GM21723 (cell line): ENCODE data around the gene GSC2.

Experiments
- ATAC-seq: cut with Tn5 transposase; IDR thresholded peaks from one replicate; pipeline ENCODE4 v1.9.1; 2021; ENCODE audit warnings: mild to moderate bottlenecking, moderate library complexity; ENCODE audit not compliant: unreplicated experiment

The GSC2 gene

DNA sequence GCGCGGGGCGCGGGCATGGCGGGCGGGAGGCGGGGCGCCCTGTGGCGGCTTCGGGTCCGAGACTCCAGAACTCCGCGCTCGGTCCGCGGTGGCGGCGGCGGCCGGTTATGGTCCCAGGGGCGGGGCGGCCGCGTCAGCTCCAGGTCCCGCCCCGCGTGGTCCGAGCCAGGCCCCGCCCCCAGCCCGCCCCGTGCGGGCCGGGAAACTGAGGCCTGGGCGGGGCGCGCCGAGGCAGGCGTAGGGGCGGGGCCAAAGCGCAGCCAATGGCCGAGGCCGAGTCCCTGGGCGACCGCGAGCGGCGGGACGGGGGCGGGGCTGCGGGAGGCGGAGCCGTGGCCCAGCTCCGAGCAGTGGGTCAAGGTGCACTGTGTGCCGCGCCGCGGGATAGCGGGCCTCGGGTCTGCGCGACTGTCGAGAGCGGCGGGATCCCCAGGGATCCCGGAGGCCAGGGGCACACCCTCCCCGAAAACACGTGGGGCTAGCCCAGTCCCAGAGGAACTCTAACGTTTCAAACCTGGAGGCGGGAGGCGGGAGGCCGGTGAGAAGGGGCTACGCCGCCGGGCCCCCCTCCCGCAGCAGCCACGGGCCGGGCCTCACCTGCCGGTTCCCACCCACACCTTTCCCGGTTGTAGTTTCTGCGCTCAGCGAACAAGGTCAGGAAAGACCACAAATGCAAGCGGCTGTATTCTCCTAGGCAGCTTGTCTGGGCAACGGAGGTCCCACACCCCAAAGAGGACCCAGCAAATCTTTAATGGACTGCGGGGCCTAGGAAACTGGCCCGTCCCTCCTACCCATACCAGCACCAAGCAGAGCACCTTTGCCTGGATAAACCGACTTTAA lies 28.8 kb upstream of the GSC2 start, which contains the start of gene SLC25A1:
Gene SLC25A1, minus strand, starts transcription at position 80 of the 840 bp plus-strand sequence. Its CDS starts 63 bp downstream, at position 17.
- ATAC-seq, result peak; percentile 55

DNA sequence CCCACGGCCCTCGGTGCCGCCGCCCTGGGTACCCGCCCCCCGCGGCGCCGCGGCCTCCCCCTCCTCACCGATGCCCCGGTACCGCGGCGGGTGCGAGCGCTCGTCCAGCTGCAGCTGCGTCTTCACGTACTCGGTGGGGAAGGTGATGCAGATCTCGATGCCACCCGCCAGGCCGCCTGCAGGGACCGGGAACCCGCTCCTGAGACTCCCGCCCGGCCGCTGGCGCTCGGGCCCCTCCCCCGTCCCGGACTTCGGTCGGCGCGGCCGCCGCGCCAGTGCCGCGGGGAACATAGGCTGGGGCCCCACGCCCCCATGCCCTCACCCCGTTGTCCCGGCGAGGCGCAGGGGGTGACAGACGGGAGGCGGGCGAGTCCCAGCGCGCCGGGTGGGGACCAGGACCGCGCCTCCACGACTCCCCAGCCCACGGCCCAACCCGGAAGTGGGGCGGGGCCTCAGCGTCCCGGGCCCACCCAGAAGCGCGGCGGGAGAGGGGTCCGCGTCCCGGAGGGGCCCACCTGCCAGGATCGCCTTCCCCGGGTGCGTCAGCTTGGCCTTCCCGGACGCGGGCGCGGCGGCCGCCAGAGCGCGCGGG lies 28.1 kb upstream of the GSC2 start:
- peak; percentile 36 for ATAC-seq

DNA sequence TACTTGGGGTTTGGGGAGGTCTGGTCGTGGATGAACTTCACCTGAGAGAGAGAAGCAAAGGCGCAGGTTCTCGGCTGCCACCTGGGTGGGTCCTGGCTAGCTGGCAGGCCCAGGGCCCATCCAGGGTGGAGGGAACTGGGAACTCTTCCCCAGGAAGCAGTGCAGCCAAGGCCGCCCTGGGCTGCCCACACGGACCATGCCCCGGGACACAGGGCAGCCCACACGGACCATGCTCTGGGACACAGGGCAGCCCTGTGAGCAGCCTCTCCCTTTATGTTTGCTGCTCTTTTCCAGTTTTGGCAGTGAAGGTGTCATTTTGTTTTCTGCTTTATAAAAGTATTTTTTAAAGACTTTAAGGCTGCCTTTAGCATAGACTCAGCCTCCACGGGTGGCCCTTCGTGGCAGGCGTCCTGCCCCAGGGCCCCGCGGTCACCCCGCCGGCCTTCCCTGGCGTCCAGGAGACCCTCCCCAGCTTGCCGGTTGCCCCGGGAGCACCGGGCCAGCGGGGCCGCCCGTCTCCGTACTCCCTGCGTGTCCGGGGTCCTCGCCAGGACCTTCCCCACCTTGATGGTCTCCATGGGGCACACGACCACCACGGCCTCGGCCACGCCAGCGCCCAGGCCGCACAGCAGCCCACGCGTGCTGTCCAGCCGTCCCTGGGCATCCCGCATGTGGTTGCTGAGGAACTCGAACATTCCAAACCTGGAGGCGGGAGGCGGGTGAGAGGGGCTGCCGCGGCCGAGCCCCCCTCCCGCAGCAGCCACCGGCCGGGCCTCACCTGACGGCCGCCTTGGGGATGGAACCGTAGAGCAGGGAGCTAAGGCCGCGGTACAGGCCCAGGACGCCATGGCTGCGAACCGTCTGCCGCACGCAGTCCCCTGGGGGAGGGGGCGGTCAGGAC lies 27.3 kb upstream of the GSC2 start:
- ATAC-seq, result no peak

DNA sequence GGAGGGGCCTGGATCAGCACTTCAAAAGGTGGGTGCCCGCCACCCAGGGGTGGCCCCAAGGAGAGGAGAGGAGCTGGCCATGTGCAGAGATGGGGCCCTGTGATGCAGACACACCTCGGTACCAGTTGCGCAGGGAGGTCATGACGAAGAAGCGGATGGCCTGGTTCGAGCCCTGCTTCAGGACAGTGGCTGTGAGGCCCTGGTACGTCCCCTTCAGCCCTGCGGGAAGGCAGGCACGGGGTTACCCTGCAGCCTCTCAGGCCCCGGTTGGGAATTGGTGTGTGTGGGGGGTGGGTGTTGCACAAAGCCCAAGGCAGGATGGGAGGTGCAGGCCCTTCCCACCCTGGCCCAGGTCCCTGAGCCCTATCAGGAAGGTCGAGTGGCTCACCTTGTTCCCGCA lies 26.6 kb upstream of the GSC2 start:
- no peak for ATAC-seq

DNA sequence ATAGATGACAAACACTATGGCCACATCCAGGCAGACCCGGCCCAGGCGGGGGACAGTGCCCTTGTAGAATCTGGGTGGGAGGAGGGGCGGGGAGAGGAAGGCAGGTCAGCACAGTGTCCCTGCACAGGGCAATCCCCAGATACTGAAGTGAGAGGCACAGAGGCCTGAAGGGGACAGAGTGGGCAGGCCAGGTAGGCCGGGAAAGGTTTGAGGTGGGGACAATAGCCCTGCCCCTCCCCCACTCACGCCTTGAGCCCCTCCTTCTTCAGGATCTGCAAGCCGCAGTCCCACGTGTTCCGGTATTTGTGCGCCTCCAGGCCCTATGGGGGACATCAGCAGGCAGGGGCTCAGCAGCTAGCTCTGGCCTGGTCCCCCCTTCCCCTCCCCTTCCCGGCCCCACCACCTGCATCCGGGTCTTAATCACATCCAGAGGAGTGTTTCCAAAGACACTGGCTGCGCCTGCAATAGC lies 26.1 kb upstream of the GSC2 start:
- ATAC-seq, result no peak

DNA sequence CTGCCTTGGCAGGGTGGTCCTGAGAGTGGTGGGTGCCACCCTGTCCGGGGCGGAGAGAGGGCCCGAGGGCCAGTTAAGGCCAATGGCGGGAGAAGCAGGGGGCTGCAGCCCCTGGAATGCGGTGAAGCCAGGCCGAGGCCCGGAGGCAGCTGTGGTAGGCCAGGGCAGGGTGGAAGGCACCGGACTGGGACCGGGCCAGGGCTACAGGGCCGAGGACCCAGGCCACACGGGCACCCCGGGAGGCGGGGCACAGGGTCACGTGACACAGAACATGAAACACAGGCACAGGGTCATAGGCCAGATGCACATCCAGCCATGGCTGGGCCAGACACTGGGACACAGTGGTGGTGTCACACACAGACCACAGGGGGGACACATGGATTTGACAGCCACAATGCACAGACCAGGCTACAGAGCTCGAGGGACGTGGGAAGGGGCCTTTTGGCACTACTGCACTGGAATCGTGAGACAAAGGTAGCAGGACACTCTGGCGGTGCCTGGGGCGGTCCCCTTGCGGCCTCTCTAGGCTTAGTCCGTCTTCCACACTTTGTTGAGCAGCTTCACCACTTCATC lies 25.6 kb upstream of the GSC2 start:
- ATAC-seq, result no peak

DNA sequence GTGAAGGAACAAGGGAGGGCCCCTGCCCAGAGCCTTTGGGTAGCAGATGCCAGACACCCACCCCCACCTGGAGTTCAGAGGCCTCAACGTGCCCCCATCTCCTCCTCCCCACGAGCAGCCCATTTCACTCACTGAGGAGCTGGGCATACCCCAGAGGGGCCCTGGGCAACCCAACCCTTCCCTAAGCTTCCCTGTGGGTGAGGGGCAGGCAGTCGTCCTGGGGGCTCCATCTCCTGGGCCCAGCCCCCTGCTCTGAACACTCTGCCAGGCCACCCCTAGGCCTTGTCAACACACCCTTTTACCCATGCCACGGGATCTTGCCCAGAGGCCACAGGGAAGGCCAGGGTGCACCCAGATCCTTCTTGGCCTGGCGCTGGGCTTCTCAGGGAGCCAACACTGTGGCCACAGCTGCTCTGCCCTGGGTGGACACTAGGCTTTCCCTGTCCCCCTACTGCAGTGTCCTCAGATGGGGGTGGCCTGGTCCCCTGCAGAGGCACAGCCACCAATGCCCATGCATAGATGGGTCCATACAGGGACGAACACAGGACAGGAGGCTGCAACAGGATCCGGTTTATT lies 25.0 kb upstream of the GSC2 start:
- no peak for ATAC-seq

DNA sequence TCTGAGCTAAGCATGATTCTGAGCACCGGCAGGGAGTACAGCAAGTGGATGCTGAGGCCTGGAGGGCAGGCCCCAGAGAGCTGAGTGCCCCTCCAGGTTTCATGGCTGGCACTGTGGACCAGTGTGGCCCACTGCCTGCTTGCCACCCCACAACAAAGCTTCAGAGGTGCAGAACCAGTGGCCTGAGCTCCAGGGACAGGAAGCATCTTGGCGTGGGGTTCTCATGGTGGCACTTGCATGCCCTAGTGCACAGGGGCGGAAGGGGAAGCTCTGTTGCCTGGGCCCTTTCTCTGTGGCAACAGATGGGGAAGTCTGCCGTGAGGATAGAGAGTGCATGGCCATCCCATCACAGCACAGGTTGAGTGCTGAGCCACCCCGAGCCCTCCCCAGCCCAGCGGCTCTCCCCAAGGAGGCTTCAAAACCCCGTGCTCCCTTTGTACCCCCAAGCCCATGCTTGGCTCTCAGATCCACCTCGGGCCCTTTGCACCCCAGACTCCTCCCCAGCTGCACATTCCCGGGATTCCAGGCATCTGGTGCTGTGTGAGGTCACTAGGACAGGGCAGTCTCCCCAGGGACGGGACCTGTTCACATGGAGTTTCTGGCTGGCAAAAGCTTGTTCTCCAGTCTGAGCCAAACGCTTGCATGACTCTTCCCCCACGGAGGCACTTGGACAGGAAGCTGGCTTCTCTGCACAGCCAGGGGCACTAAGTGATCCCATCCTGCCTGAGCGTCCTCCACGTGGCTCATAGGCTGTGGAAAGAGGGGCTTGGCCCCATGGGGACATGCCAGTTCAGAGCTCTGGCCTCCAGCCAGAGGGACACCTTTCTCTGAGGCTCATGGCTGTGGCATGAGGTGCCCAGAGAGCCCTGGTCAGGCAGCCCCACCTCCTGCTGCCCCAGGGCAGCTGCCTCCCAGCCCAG lies 24.3 kb upstream of the GSC2 start:
- no peak for ATAC-seq

DNA sequence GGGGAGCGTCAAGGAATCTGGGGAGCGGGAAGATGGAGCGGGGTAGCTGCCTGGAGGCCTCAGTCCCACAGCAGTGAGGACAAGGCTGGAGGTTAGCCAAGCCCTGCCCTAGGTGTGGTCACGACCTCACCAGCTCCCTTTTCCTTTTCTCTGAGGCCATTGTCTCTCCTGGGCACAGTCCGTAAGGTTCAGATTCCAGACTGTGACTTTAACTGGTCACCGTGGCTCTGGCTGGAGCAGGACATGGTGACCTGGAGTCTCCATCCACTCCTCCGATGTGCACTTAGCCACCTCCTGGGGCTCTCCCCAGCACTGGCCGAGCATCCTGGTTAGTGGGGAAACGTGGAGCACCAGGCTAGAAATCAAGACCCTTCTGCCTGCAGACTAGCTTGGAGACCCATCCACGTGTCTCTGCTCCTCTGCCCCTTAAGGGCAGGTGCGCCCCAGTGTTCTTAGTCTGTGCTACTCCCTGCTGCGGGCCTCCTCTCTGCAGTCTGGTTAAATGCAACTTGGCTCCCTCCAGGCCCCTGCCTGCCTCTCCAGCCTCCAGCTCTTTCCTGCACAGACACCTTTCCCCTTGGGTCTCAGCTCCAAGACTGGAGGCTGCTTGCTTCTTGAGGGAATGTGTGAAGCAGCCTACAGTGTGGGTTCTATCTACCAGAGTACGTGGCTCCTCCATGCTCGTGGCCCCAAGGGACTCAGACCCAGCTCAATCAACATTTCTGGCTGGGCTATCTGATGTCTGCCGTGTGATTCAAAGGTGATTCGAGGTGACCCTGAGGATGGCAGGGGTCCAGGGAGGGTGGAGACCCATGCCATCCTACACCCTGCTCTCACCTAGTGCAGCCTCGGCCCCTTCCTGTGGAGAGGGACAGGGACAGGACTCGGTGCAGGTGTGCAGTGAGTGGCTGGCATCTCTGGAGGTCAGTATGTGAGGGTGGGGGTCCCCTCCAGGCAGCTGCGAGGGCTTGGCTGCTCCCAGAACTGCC lies 23.2 kb upstream of the GSC2 start:
- no peak for ATAC-seq

DNA sequence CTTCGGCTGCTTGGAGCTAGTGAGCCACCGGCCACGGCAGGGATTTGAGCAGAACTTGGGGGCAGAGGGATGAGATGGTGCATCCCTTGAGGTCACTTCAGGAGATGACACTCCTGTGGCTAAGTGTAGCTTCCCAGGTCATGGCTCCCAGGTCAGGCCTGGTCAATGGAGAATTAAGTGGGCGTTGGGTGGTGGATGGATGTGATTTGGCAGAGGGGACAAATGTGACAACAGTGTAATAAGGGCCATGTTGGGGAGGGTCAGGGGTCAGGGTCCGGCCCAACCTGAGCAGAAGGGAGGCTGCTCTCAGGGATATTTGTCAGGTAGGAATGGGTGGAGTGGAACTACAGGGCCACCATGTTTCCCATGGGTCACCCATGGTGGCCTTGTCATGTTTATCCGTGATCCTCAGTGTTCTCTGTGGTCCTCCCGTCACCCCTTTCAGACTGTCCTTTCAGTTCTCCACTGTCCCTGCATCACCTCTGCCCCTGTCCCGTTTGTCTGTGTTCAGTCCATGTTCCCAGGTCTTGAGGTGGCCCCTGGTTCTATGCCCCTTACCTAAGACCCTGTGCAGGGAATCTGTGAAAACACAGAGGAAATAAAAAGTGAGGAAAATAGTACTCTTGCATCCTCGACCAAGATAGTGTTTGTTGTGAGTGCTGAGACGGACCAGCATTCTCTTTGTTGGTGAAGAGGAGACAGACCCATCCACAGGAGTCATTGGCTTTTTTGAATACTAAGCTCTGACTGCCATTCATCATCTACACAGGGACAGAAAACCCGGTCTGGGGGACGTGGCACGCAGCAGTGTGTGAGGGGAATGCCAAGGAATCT lies 22.3 kb upstream of the GSC2 start:
- no peak for ATAC-seq

DNA sequence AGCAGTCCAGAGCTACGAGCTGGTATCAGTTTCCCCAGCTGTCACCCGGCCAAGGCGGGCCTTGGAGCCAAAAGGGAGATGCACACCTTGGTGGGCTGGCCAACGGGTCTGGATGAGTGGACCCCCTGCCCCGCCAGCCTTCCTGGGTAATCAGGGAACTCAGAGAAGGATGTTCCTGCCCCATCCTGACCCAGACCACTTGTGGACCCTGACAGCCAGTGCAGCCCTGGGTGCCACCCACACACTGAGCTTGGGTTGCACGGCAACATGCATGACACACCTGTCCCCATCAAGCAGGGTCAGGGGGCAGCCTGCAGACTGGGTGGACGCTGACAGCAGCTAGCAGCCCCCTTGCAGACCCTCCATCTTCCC lies 19.8 kb upstream of the GSC2 start:
- no peak for ATAC-seq

DNA sequence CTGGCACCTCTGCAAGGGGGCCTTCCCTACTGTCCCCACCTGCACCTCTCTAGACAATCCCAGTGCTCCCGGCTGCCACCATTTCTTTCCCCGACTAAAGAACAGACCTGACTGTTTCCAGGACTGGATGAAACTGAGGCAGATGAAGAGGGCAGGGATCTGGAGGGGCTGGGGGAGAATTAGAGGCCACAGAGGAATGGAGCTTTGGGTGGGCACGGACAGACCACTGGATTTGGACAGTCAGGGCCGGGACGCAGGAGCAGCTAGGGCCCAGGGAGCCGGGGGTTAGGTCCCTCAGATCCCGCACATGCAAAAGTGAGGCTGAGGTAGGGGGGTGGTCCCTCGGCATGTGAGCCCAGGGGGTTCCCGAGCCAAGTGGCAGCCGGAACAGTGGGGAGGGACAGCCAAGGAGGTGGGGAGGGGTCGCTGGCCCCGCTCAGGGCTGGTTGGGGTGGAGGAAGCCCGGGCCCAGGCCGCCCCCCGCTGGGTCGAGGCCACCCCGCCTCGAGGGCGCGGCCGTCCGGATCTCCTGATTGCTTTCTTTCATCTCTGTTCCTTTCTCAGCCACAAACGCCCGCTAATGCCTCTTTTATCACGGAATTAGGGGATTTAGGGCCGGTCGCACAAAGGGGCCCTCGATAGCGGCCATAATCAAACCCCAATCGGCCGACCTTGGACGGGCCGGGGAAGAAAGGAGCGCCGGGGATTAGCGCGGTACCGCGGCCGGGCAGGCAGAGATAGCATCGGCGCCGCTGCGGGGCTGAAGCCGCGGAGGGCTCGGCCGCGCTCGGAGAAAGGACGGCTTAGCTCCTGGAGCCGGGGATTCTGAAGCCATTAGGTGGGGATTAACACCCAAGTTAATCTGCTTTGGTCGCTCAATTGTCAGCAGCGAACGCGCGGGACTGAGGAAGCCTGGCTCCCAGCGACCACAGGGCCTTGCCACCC lies 19.2 kb upstream of the GSC2 start:
- ATAC-seq, result no peak

DNA sequence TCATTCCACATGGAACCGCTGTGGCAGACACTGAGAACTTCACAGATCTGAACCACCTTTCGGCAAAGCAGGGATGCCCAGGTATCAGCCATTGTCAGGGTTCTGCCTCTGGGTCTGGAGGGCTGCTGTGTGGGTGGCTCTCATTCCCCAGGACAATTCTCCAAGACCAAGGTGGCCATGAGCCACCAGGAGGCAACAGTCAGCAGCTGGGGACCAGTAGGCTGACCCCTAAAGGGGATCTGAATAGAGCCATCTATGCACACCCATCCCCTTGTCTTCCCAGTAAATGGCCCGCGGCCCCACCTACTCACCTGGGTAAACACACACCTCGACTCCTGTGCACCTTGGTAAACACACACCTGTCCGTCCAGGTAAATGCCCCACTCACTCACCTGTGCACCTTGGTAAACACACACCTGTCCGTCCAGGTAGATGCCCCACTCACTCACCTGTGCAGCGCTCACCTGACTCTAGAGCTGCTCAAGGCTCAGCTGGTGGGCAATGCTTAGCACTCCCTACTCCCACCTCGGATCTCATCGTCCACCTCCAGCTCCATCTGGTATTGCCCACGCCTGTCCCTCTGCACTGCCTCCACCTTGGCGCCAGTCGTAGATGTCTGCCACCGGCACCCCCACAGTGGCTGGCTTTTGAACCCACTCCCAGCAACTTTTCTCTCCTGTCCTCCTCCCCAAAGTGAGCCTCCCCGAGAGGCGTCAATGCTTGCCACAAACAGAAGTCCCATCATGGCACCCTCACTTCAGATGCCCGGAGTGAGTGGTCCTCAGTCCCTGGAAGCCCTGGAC lies 18.2 kb upstream of the GSC2 start:
- ATAC-seq, result no peak

DNA sequence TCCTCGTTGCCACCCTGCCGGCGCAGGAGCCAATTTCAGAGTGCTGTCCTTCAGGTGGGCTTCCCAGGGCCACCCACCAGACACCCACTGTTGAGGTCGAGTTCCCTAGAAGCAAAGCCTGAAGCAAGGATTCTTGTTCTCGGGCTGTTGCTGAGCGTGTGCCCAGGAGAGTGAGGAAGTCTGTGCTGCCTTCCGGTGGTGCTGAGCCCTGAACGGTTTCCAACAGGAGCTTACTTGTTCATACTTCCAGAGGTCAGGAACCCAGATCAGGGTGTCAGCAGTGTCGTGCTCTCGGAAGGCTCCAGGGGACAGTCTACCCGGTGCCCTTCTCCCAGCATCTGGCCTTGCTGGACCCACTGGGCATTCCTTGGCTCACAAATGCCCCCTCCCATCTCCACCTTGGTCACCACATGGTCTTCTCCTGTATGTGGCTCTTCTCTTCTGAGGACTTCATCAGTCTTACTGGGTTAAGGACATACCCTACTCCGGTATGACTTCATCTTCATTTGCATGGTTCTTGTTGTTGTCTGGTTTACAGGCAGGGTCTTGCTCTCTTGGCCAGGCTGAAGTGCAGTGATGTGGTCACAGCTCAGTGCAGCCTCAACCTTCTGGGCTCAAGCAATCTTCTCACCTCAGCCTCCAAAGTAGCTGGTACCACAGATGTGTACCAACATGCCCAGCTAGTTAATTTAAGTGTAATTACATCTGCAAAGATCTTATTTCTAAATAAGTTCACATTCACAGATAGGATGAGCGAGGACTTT lies 17.2 kb upstream of the GSC2 start:
- ATAC-seq, result no peak

DNA sequence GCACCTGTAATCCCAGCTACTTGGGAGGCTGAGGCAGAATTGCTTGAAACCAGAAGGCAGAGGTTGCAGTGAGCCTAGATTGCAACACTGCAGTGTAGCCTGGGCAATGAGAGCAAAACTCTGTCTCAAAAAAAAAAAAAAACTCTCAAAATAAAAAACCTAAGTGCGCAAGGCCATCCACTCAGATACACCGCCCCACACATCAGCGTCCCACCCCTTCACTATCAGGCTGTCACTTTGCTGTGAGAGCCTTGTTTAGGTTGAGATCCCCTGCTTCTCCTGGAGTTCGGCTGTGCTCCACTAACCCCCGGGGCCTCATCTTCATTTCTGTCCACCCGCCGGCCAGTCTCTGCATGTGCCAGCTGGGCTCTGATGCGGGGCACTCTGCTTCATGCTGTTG lies 16.3 kb upstream of the GSC2 start:
- no peak for ATAC-seq
